Mesodermal cell (in vitro differentiated cells): ENCODE data around the gene DYNC1LI2.

Source experiments
- H3K27ac ChIP-seq: 2 replicates; pipeline ENCODE4 v1.7.0; 2013; ENCODE audit warnings: mild to moderate bottlenecking, low read depth, low read length, moderate library complexity; ENCODE audit not compliant: severe bottlenecking
- H3K36me3 ChIP-seq: 2 replicates; pipeline ENCODE4 v1.7.1; 2013; ENCODE audit warnings: mild to moderate bottlenecking, low read length, moderate library complexity; ENCODE audit not compliant: control insufficient read depth, insufficient read depth
- H3K4me1 ChIP-seq: one replicate; pipeline ENCODE4 v1.7.1; 2013; ENCODE audit warnings: mild to moderate bottlenecking, low read length; ENCODE audit not compliant: insufficient read depth, control insufficient read depth, poor library complexity, severe bottlenecking
- H3K4me3 ChIP-seq: 2 replicates; pipeline ENCODE4 v1.7.0; 2013; ENCODE audit warnings: low read length, control low read depth, mild to moderate bottlenecking; ENCODE audit not compliant: insufficient read depth, poor library complexity, severe bottlenecking; ENCODE audit errors: extremely low read depth
- H3K9me3 ChIP-seq: 2 replicates; pipeline ENCODE4 v1.7.1; 2013; ENCODE audit warnings: mild to moderate bottlenecking, low read length, moderate library complexity; ENCODE audit not compliant: control insufficient read depth
- WGBS, 2 experiments: methylation state at CpG; one replicate each; pipeline ENCODE4 v1.1.5; 2013; ENCODE audit warnings: missing lambda C conversion rate in 2 of 2; ENCODE audit not compliant: insufficient coverage in 2 of 2; 5-methylcytosine and 5-hydroxymethylcytosine counted together

DYNC1LI2 gene

DNA sequence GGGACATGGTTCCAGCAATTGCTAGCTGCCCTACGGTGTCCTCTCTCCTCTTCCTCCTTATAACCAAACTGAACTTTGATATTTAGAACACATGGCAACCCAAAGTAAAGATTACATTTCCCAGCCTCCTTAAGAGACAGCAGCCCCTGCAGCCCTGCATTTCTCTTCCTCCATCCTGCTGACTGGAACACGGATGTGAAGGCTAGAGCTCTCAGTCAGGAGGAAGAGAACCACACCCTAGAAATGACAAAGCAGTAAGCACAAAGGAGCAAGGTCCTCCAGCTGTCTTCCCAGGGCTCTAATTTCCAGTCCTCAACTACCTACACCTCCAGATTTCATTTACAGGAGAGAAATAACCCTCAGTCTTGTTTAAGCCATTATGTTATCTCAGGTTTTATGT is 10.9 kb downstream of the DYNC1LI2 start:
- WGBS, 2 experiments, result 78 to 94% methylated on average over 2 of the region's 2 CpGs
- Histone ChIP-seq H3K4me1 (peaks cover 22% of the 10 kb centered on the region), H3K27ac (peak overlapping the region; percentile 91), H3K4me3 (no peak overlapping the region), H3K36me3 (peaks cover 94% of the 10 kb centered on the region), H3K9me3 (no peaks in the 10 kb centered on the region)

DNA sequence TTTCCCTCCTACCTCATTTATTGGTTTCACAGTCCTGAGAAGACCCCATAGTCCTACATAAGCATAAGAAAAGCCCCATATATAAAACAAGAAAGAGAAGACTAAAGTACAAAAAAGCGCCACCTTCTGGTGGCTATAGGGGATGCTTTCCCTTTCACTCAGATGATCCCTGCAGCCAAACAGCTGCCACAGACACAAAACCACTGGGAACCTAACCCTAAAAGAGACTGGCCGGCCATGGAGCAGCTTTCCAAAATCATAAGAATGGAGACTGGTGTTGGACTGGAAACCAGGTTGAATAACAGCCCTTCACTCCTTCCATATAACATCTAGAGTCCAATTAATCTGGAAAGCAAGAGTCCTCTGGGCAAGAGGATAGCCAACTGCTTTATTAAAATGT is 11.4 kb downstream of the DYNC1LI2 start:
- no CpG with 5 or more reads among the region's 2 CpGs for WGBS, 2 experiments
- Histone ChIP-seq H3K4me3 (no peak overlapping the region), H3K9me3 (no peaks in the 10 kb centered on the region), H3K27ac (no peak overlapping the region), H3K4me1 (peaks cover 22% of the 10 kb centered on the region), H3K36me3 (peaks cover 94% of the 10 kb centered on the region)

DNA sequence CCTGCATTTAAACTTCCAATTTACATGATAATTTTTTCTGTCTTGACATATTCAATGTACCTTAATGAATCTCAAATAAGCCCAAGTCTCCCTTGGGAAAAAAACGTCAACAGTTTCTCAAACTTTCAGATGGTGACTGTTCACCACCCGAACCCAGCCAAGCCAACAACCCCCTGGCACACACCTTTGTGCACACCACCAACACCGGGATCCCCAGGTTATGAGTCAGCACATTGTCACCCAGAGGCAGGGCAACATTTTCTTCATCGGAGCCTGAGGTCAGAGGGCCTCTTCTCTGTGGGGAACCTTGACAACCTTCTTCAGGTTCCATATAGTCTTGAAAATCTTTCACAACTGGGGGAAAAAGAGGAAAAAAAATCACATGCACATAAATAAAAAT is 15.5 kb downstream of the DYNC1LI2 start:
- 90 to 93% methylated on average over 3 of the region's 4 CpGs for WGBS, 2 experiments
- Histone ChIP-seq H3K4me1 (peaks cover 6% of the 10 kb centered on the region), H3K27ac (no peak overlapping the region), H3K4me3 (no peak overlapping the region), H3K36me3 (peaks cover 99% of the 10 kb centered on the region), H3K9me3 (no peaks in the 10 kb centered on the region)

DNA sequence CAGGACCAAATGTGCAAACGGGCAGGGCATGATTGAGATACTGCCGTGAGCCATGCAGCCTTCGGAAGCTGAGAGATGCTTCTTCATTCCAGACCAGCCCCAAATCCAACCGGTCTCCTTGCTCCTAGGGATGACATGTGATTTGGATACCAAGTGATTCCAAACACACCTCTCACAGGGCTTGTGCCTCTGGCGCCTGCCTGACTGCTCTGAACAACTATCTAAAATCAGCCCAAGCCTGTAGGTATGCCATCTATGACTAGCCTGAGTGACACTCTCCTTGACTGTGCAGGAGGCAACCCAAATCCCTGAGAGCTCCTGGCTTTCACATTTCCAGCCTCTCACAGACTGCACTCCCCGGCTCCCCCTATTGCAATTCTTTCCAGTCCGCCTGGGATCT is 20.3 kb downstream of the DYNC1LI2 start:
- H3K27ac ChIP-seq, result no peak overlapping the region
- WGBS, 2 experiments, result 76 to 83% methylated on average over 5 to 7 of the region's 7 CpGs
- no peaks in the 10 kb centered on the region for H3K9me3 ChIP-seq
- peaks cover 98% of the 10 kb centered on the region for H3K36me3 ChIP-seq
- no peaks in the 10 kb centered on the region for H3K4me1 ChIP-seq
- no peak overlapping the region for H3K4me3 ChIP-seq

DNA sequence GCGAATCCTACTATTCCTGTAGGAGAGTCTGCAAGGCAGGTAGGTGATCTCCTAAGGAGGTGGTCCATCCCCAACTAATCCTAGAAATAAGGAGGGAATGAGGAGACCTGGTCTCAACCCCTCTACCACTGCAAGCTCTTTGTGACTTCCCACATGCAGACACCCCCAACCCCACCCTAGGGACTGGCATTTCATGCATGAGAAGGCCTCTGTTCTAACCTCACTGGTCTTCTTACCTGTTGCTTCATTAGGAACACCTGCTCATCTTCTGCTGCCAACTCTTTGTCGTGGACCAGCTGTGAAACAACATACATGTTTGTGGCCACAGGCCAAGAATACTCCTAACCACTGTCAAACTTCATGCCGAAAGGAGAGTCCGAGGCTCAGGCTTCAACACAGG is 22.6 kb downstream of the DYNC1LI2 start:
- Histone ChIP-seq H3K4me1 (no peaks in the 10 kb centered on the region), H3K36me3 (peaks cover 98% of the 10 kb centered on the region), H3K4me3 (no peak overlapping the region), H3K9me3 (no peaks in the 10 kb centered on the region), H3K27ac (no peak overlapping the region)
- WGBS, 2 experiments, result 94 to 97% methylated on average over 3 of the region's 4 CpGs

DNA sequence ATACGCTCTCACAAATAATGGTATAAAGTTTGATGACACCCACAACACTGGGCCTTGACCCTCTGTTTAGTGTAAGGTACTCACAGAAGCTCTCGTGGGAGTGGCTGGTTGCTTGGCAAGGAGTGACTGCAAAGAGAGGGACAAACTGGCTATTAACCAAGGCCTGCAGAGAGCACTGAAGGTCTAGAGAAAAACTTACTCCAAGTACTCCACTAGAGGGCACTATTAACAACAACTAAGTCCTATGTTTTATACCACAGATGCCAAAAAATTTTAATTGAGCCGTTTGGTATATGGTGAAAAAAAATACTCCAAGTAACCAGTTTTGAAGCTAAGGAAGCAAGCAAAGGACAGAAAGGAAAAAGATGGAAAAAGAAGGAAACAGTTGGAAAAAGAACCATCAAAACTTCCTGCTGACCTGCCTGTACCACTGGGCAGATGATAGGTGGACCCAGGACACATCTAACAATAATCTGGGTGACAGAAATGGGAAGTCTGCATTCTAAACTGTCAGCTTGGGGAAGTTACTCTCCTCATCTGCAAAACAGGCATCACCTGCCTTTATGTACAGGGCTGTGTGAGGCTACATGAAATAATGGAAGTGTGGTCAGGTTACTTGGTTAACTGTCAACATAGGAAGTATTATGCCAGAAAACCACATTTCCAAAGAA is 23.2 kb downstream of the DYNC1LI2 start:
- no peak overlapping the region for H3K27ac ChIP-seq
- peaks cover 98% of the 10 kb centered on the region for H3K36me3 ChIP-seq
- WGBS, 2 experiments, result 50 to 60% methylated on average over 1 to 2 of the region's 3 CpGs

DNA sequence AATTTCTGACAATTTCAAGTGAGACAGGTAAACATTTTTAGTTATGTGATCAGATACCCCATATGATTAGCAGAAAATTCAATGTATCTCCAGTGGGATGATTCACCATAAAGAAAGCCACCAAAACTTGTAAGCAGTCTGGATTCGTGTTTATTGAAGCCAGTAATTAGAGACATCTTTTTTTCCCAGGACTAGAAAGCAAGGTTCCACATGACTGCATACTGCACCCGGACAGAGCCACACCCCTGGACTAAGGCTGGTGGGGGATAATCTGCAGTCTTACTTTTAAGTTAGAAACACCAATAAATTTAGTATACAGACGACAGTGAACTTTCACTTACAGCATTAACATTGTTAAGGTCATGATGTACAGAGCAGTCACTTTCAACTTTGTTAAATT is 30.6 kb downstream of the DYNC1LI2 start:
- H3K36me3 ChIP-seq, result peaks cover 64% of the 10 kb centered on the region
- no peak overlapping the region for H3K4me3 ChIP-seq
- peaks cover 5% of the 10 kb centered on the region for H3K4me1 ChIP-seq
- H3K27ac ChIP-seq, result no peak overlapping the region
- no peaks in the 10 kb centered on the region for H3K9me3 ChIP-seq
- WGBS, 2 experiments, result 82% methylated on average over 3 of the region's 3 CpGs; no CpG with 5 or more reads in 1 of the 2 experiments

More for the DNA sequence above, 23.2 kb downstream of the DYNC1LI2 start:
- no peaks in the 10 kb centered on the region for H3K4me1 ChIP-seq
- H3K9me3 ChIP-seq, result no peaks in the 10 kb centered on the region
- no peak overlapping the region for H3K4me3 ChIP-seq

DNA sequence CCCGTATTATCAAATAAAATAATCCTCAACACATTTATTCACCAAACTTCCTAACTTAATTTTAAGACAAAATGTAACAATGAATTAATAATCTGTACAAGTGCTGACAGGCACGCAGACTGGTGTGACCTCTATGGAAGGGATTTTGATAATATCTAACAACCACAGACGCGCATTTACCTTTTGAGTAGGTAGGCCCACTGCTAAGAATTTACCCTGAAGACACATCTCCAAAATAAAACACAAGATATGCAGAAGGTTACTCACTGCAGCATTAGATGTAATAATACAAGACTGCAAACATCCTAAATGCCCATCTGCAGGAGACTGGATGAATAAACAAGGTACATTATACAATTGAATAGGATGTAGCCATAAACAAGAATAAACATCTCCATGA is 32.2 kb downstream of the DYNC1LI2 start:
- 100% methylated on average over 2 of the region's 4 CpGs; no CpG with 5 or more reads in 1 of the 2 experiments for WGBS, 2 experiments
- H3K4me1 ChIP-seq, result peaks cover 5% of the 10 kb centered on the region
- H3K27ac ChIP-seq, result no peak overlapping the region
- H3K9me3 ChIP-seq, result no peaks in the 10 kb centered on the region
- no peak overlapping the region for H3K4me3 ChIP-seq
- H3K36me3 ChIP-seq, result peaks cover 49% of the 10 kb centered on the region

DNA sequence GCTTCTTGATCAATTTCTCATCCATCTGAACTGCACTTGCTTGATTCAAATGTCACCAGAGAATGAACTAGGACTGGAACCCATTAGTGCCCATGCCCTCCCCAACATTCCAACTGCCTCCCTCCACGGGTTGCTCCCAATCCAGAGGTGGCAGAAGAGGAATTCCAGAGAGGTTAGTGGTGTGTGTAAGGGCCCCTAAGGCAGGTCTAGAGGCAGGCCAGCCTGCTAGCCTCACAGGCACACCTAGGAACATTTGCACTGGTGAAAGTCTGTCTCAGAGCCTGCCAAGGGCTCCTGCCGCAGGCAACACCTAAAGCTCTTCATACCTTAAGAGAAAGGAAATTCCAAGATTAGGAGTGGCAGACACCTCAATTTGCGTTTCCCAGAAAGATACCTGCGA is 33.6 kb downstream of the DYNC1LI2 start:
- no CpG with 5 or more reads among the region's 4 CpGs for WGBS, 2 experiments
- H3K9me3 ChIP-seq, result no peaks in the 10 kb centered on the region
- peak overlapping the region; percentile 37 for H3K27ac ChIP-seq
- H3K4me3 ChIP-seq, result no peak overlapping the region
- peaks cover 35% of the 10 kb centered on the region for H3K36me3 ChIP-seq
- H3K4me1 ChIP-seq, result peaks cover 5% of the 10 kb centered on the region

DNA sequence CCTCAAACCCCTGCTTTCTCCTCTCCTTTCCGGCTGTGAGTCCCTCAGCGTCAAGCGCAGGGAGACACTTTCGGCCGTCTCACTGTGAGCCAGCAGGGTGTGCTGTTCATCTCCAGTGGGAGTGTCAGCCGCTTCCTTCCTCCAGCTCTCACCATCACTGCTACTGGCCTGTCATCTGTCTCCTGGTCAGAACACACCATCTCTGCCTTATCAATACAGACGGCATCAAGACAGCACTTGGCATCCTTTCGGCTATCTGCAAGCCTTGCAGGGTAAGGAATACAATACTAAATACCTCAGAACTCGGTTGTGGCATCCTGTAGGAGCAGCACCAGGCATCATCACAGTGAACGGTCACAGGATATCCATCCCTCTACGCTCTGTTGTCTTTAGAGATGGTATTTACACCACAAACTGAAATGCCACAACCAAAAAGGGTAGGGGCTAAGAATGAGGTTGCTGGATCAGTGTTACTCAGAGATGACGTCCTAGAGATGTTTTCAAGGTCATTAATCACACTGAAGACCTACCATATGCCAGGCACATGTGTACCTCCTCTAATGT is 34.2 kb downstream of the DYNC1LI2 start:
- no peak overlapping the region for H3K4me3 ChIP-seq
- no peak overlapping the region for H3K27ac ChIP-seq
- no peaks in the 10 kb centered on the region for H3K9me3 ChIP-seq
- H3K4me1 ChIP-seq, result peaks cover 5% of the 10 kb centered on the region
- H3K36me3 ChIP-seq, result peaks cover 29% of the 10 kb centered on the region
- WGBS, 2 experiments, result 78 to 83% methylated on average over 7 to 10 of the region's 12 CpGs

DNA sequence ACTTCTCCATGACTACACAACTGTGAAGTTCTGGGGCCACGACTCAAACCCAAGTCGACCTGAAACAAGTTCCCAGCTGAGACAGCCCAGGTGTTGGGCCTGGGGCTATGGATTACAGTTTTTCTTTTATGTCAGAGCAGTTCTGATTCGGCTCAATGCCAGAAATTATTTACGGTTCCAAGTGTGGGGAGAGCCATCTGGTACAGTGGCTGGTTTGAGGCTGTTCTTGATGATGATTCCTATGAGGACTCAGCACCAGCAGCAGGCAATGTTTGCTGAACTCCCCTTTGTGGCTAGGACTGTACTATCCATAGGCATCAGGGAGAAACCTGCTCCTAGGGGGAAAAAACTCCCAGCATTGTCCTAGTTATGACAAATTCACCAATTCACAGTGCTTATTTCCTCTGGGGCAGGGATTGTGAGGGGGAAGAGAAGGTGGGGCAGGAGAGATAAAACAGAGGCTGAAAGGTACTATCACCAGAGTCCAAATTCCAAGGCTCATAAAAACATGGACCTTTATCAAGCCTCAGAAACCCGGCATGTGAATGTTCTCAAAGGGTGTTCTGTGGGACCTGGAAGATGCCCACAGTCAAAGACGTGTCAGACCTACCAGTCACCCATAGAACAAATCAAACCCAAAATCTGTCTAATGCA is 36.6 kb downstream of the DYNC1LI2 start:
- Histone ChIP-seq H3K9me3 (no peaks in the 10 kb centered on the region), H3K27ac (no peak overlapping the region), H3K36me3 (peaks cover 12% of the 10 kb centered on the region), H3K4me1 (peaks cover 5% of the 10 kb centered on the region), H3K4me3 (no peak overlapping the region)
- WGBS, 2 experiments, result 67 to 75% methylated on average over 3 to 4 of the region's 6 CpGs
